ENCODE measurements around the gene USP7. TPM values are rescaled to one million over a fixed set of nuclear protein-coding genes. Genes with fewer than 3 reads are reported as not detected.

The USP7 gene
- total and polyA plus RNA-seq, 10 of the 15 experiments (the other 5 are each of a cell fraction or from before 2014, with no cell fraction given): 16.2 to 133 (median 60.5) TPM

GRCh38 chr16:9012330-9012729 is 48.6 kb upstream of the USP7 start:
- in situ Hi-C loops (cut with MboI) (no loop called here), intact Hi-C loops (cut with micrococcal nuclease; ENCODE audit: unreplicated experiment) (no loop called here)
- ChIA-PET SMC1A (ENCODE audit: uncharacterized antibody, unreplicated experiment) (interaction anchor here (0.6 kb wide), 1 partner anchor 45 kb away, joined by 3 read pairs; no protein-coding TSS in a partner anchor), CTCF (interaction anchor here (1.4 to 1.7 kb wide), 2 partner anchors 76 to 123 kb away, joined by 5 to 6 read pairs; no protein-coding TSS in a partner anchor), POLR2A (no interaction called here), RAD21 (ENCODE audit: unreplicated experiment) (interaction anchor here (1.2 kb wide), 1 partner anchor 131 kb away, joined by 3 read pairs; no protein-coding TSS in a partner anchor)
- Histone ChIP-seq H3K4me3 (no peak overlapping the region), H3K27me3 (replicated peaks in 1 of 2; ENCODE audit: control insufficient read depth in 2 of 2, insufficient read depth in 2 of 2, low read length in 1 of 2) (no peaks in the 10 kb centered on the region), H2AFZ (ENCODE audit: control insufficient read depth, low read depth, low read length) (no peak overlapping the region), H3K4me1 (ENCODE audit: control insufficient read depth, insufficient read depth, low read length) (peaks cover 6% of the 10 kb centered on the region), H3K9ac (ENCODE audit: control insufficient read depth, insufficient read depth, low read length) (no peak overlapping the region), H3K79me2 (ENCODE audit: control insufficient read depth, insufficient read depth, low read length) (no peaks in the 10 kb centered on the region), H3K9me3 (replicated peaks; ENCODE audit: control insufficient read depth, insufficient read depth, low read length) (peaks cover 7% of the 10 kb centered on the region), H3K4me2 (ENCODE audit: control insufficient read depth, insufficient read depth) (no peak overlapping the region), H3K36me3 (ENCODE audit: control insufficient read depth in 2 of 2, insufficient read depth in 2 of 2, low read length in 1 of 2) (no peaks in the 10 kb centered on the region), H4K20me1 (ENCODE audit: control insufficient read depth, insufficient read depth) (no peaks in the 10 kb centered on the region), H3K27ac (ENCODE audit: control insufficient read depth, insufficient read depth) (no peak overlapping the region)
- TF ChIP-seq FOXK2 (IDR thresholded peaks at IDR 0.05) (no peak), CEBPB (IDR thresholded peaks at IDR 0.05; ENCODE audit: borderline replicate concordance in 1 of 2, low read depth in 2 of 2, low read length in 2 of 2) (no peak), WRNIP1 (IDR thresholded peaks at IDR 0.05; ENCODE audit: borderline replicate concordance, low read depth, low read length) (no peak), BRCA1 (IDR thresholded peaks at IDR 0.05; ENCODE audit: low read depth, low read length) (no peak), POLR2AphosphoS5 (IDR thresholded peaks at IDR 0.05; ENCODE audit: low read length) (no peak), MXI1 (IDR thresholded peaks at IDR 0.05; ENCODE audit: low read depth, low read length) (no peak), GATAD2B (conservative IDR thresholded peaks at IDR 0.05; ENCODE audit: low read depth) (no peak), E4F1 (IDR thresholded peaks at IDR 0.05; ENCODE audit: borderline replicate concordance, partially characterized antibody) (no peak), E2F4 (IDR thresholded peaks at IDR 0.05; ENCODE audit: low read depth, low read length) (no peak), SUPT20H (IDR thresholded peaks at IDR 0.05; ENCODE audit: borderline replicate concordance, control insufficient read depth, low read depth, low read length) (no peak), FOXM1 (IDR thresholded peaks at IDR 0.05; ENCODE audit: low read depth, low read length) (no peak), YBX1 (IDR thresholded peaks at IDR 0.05) (no peak), PAX5 (IDR thresholded peaks at IDR 0.05; ENCODE audit: borderline replicate concordance, low read depth, low read length) (no peak)
- BruUV-seq (replicated peaks): no TSS peak
- DNase-seq (ENCODE audit: low read depth, low spot score) (no peak), ATAC-seq (no peak), FAIRE-seq (no peak)
- WGBS (ENCODE audit: insufficient coverage, insufficient replicate concordance, low lambda C conversion rate, missing lambda C conversion rate): 68% methylated on average over 6 of the region's 6 CpGs

All from GM12878 (cell line).